Urothelium cell line (cell line): Measurements from ENCODE around the gene C10orf67.

ENCODE experiments used
- DNase-seq: peaks from one replicate; pipeline ENCODE4 v3.0.0; 2011; ENCODE audit warnings: low spot score, mixed read lengths
- FAIRE-seq: peaks from 2 replicates; lab custom pipeline; 2011; peaks lifted over from hg19 to GRCh38; lab: Jason Lieb, UNC

Gene C10orf67

GRCh38 chr10:23174977-23175512 lies 169.6 kb downstream of the C10orf67 start:
- FAIRE-seq (no peak), DNase-seq (no peak)

- DNase-seq = no peak
- no peak for FAIRE-seq
Measured at GRCh38 chr10:23174074-23174976, 170.3 kb downstream of the C10orf67 start.

DNA sequence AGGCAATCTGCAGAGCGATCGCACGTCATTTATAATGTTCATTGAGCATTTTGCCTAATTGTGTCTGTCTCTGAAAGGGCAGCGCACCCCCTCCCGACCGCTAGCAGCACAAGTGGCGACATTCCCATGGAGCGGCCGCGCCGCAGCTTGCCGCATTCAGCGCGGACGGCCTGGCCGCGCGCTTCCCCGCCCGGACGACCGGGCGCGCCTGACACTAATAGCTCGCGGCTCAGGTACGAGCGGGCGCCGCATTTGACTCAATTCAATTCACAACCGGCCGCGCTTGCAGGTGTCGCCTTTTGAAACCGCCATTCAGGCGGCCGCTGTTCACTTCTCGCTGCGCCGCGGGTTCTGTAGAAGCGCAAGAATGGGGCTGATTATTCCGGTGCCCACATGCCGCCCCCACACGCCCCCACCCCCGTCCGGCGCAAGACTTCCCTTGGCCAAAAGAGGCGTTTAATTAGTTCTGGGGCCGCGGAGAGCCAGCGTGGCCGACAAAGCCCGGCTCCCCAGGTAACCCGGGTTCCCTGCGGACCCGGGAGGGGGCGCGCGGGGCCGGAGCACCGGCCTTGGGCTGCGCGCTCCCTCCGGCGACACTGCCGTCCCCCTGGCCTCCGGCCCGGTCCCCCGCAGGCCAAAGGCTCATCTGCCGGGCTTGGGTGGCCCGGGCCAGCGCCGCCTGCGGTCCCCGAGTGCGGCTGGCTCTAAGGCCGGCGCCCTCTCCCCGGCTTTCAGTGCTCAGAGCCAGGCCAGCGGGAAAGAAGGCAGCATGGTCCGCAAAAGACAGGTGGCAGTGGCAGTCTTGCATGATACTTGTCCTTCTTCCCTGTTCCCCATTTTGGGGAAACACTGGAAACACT lies 171.2 kb downstream of the C10orf67 start:
- DNase-seq (peak; percentile 35), FAIRE-seq (no peak)

DNA sequence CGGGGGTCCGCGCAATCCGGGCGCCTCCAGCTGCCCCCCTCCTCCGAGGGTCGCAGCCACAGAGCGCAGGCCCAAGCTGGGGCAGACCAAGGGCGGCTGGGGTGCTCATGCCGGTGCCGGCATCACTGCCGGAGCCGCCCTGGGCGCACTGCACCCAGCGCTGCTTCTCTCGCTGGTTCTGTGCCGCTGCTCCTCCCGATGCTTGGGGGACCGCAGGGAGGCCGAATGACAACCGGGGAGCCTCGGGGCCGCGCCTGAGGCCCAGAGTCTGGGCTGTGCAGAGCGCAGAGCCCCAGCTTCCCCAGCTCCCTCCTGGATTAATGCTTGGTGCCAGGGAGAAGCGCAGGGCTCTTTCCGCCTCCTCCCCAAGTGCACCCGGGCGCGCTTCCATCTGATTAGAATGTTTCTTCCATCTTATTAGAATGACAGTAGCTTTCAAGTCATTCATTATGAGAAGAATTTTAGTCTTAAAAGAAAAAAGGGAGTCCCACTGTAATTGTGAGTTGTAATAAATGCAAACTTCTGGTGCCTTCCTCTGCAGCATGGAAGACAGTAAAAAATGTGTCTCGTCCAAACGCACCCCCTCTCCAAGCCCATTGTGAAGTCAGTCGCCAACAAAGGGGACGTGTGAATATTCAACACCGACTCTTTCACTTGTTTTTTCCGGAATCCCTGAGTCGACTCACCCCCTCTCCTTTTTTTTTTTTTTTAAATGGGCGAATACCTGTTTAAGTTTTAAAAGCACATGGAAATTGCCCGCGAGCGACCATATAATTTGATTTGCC lies 172.0 kb downstream of the C10orf67 start:
- FAIRE-seq = no peak
- DNase-seq = no peak

- DNase-seq = peak; percentile 70
- FAIRE-seq = no peak
Measured at GRCh38 chr10:23171232-23171876, 173.2 kb downstream of the C10orf67 start.

DNA sequence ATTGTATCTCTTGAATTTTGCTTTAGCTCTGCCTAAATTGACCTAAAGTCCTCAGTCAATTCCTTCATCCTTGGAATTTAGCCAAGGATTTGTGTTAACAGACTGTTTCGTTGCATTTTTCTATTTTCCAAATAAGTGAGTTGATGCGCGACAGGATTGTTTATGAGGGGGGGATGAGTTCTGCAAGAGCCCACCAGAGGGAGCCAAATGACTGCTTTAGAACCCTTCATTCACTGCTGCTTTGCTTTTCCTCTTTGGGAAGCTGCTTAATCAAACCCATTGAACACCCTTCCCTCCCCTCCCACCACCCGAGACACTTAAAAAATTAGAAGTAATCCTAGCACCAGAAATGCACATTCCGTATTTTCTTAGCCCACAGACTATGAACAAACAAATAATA lies 186.2 kb downstream of the C10orf67 start:
- DNase-seq = peak; percentile 71
- FAIRE-seq = no peak

- FAIRE-seq (no peak), DNase-seq (peak; percentile 55)
Measured at GRCh38 chr10:23157691-23158369, 186.8 kb downstream of the C10orf67 start.

GRCh38 chr10:23157239-23157681 lies 187.3 kb downstream of the C10orf67 start:
- FAIRE-seq (no peak), DNase-seq (no peak)

- DNase-seq = no peak
- FAIRE-seq = no peak
Measured at GRCh38 chr10:23156447-23157150, 188.0 kb downstream of the C10orf67 start.

DNA sequence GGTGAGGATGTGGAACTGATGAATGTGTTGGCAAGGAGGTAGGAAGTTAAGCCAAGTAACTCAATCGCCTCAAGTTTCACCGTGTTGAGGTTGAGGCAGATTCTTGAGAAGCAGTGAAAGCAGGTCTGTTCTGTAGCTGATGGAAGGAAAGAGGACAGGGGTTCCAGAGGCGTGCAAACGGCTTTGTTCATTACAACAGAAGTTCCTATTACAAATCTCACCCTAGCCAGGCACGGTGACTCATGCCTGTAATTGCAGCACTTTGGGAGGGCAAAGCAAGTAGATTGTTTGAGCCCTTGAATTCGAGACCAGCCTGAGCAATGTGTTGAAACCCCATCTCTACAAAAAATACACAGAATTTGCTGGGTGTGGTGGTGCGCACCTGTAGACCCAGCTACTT lies 189.4 kb downstream of the C10orf67 start:
- DNase-seq (no peak), FAIRE-seq (no peak)
